ENCODE data around the gene KCNA2.

The KCNA2 gene

DNA sequence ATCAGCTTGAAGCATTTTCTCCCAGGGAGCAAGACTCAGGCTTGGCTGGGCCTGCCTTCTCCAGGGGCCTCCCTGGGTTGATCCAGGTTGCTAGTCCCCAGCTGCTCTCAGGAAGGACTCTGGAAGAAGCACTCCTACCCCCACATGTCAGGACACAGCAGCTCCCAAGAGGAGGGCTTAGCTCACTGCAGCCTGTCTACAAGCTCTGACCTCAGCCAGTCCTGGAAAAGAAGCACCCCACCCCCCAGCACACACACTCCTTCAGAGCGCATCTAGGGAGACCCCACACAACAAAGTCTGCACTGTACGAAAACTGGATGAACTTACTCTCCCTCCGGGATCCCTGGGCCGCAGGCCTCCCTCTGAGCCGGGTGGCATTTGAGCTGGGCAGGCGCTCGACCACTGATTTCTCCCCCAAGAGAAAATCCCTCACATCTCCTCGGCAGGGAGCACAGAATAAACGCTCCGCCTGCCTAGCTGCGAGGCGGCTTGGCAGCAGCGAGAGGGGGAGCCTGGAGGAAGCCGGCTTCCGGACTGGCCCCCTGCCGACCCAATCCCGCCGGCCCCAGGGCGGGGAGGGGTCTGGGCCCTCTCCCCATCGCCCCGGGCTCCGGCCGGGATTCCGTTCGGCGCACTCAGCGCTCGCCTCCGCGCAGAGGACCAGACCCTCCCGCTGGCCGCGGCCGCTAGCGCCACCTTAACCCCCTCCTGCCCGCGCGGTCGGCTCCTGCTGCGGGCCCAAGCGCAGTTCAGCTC, at the start of gene KCNA2:
KCNA2 (minus strand) TSS at position 458 of the 756 bp plus-strand sequence. CDS start 1,576 bp downstream, outside the sequence.
- no peak for DNase-seq

DNA sequence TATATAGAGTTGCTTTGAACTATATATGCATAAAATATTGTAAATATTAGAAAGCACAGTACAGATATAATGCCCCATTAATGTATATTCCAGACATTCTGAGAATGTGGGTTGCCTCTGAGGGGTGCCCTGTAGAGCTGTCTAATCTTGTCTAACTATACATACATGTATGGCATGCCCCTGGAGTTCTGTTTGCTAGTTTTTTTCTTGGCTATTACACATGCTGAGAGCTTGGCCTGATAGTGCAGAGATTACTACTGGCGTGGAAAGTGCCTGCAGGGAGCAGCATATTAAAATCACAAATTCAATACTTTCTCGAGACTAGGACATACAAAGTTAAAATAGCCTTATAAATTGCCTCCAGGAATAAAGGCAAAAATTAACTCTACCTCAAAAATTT, 44.5 kb upstream of the KCNA2 start:
- no peak for DNase-seq

DNA sequence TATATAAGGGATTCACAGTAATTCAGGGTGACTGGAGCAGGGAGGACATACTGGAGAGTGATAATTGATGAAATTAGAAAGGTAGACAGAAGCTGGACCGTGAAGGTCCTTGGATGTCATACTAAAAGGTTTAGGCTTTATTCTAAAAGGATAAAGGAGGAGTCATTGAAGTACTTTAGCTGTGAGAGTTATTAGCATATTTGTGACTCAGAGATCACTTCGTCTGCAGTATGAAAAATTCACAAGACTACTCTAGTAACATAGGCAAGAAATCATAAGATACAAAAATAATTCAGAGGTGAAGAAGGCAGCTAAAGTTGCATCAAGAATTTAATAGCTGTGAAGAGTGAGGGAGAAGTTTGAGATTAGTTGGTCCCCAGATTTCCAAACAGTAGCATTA, 42.3 kb upstream of the KCNA2 start:
- DNase-seq, result no peak

DNA sequence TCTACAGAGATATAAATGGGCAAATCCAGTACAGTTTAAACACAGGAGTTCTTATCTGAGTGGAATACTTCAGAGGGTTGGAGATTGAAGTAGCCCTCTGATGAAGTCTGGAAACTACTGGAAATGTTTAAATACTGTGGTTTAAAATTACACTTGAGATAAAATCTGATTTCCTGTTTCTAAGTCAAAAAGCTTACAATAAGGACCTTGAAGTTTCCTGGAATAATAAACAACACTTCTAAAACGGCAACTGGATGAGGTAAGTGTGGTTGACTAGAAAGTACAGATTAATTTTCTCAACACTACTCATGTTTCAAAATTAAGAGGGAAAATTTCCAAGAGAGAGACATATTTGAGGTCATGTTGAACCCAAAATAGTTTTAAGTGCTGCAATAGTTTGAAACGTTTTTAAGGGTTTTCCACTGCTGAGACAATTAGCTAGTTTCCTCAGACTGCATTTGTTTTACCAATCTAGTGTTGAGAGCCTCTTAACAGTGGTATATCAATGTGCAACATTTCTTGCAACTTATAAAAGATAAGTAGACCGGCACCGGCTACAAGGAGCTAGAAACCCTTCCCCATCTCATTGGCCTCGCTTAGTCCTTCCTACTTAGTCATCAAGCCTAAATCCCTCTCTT, 41.2 kb upstream of the KCNA2 start:
- no peak for DNase-seq

DNA sequence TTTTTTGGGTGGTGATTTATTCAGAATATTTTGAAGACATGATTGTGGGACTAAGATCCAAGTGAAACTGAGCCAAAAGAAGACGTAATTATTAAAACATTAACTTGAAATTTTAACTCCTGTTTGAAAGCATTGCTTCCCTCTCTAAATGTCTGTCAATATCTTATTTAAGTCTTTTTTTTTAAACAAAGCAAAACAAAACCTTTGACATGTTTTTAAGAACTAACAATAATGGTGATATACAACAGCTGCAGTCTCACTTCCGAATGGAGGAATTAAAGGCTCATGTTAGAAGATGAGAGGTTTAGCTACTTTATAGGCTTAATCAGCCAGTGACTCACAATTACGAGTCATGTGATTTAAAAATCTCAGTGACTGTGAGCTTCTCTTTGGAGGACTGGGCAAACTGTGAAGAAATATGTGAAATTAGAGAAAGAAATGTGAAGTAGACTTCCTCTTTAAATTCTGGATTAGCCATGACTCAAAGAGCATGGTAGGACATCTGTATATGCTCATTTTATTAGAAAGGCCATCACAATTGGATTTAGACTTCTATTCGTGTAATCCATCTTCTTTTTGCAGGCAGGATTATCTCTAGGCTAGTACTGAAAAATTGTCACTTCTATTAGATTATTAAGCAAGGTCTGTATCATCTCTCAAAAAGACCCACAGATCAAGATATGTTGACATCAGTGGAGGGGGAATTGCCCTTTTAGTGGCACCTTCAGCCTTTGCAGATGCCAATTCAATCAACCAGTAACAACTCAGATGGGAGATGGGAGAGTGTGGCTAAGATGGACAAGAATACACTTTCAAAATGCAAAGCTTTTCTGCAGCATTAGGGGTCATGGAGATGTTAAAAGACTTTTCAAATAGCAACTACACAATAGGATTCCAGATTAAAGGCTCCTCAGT, 39.9 kb upstream of the KCNA2 start:
- DNase-seq, result no peak

DNA sequence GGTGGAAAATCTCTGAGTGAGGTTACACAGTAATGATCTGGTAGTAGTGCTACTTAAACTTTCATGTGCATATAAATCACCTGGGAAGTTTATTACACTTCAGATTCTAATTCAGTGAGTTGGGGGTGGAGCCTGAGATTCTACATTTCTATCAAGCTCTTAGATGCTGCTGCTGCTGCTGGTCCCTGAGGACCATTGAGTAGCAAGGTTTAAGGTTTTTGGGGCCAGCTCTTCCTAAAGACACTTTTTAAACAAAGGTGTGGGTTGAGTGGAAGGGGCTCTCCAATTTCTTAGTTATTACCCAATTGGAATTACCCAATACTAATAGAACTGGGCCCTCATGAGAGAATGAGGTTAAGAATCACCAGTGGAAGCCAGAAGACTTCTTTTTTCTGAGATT, 39.1 kb upstream of the KCNA2 start:
- DNase-seq, result no peak

DNA sequence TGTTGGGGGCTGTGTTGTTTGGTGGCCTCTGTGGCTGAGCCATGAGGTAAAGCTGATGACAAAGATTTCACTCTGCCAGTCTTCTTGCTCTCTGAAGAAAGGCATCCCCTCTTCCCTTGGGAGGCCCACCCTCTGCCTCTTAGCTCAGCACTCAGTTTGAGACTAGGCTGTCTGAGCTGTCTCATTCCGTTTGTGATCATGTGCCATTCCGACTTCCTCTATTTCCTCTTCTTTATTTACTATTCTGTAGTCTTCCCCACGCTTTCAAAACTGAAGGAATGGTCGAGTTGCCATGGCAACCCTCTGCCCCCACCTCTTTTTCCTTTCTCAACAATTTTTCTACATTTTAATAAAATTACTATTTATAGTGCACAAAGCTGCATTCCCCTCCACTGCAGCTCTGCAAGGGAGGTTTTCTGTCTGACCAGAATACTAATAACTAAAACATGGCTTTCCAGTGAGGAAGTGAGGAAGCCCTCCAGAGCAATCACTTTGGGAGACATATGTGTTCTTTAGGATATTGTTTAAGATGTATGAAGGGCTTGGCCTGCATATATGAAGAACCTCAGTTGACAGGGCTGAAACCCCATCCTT, 37.8 kb upstream of the KCNA2 start:
- DNase-seq, result no peak

DNA sequence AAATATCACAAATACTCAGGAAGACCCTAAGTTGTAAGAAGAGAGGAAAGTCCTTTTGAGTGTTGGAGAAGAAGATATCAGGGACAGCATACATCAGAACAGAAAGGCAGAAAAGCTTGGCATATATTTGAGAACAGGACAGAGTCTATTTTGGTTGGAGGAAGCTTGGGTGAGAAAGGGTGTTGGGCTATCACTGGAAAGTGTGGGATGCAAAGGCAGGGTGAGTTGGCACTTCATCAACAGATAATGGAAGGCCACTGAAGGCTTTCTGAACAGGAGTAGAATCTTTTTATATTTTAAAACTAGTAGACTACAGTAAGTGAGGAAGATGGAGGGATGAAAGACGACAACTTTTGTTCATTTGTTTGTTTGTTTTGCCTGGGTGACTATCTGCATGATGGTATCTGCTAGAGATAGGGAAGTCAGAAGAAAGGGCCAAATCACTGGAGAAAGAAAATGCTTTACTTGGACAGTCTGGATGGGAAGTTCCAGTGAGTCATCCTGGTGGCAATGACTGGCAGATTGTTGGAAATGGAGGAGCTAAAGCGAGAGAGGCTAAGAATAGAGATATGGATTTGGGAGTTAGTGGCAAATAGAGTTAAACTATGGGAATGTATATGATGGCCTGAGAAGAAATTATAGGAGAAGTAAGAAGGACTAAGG, 33.7 kb upstream of the KCNA2 start:
- no peak for DNase-seq

DNA sequence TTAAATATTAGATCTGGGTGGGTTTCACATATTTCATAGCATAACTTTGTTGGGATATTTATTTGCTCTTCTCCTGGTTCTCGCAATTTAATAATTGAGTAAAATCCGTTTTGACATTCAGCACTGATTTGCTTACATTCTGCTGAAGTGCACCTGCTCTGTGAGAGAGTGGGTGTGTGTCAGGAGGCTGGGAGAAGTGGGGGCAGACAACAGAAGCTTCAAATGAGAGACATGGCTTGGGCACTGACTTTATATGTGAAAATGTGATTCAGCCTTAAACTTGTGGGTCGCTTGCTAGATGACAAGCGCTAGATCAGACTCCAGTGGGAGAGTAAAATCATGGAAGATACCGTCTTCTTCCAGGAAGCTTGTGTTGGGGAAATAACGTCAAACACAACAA, 32.4 kb upstream of the KCNA2 start:
- DNase-seq, result no peak

DNA sequence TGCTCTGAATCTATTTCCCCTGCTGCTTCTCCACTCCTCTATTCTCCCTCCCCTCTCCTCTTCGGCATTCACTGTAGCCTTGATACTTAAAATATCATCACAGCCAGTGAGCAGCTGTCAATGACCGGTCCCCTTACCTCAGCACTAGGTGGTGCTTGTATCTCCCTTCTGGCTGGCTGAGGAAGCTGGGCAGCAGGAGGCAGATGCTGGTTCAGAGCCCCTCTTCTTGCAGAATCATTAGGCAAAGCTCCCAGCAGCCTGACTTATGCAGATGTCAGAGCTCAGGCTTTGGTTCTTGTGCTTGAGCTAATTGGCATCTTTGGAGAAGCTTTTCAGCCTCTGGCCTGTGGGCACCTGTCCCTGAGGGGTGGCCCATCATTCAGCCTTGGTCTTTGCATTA, 31.9 kb upstream of the KCNA2 start:
- DNase-seq, result no peak

DNA sequence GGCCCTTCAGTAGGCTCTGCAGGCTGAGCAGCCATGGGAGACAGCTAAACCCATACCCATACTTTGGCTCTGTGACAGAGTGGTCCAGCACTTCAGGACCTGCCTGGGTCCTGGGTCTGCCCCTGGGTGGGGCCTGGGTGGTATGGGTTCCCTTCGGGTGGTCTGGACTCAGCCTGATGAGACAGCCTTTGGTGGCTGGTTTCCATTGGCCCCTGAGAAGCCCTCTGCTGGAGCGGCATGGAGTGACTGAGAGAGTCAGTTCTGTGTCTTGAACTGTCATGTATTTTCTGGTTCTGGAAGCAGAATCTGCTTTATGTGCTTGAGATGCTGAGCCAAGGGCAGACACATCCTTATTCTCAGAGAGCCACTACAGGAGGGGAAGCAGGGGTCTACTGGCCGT, 31.3 kb upstream of the KCNA2 start:
- DNase-seq, result no peak

DNA sequence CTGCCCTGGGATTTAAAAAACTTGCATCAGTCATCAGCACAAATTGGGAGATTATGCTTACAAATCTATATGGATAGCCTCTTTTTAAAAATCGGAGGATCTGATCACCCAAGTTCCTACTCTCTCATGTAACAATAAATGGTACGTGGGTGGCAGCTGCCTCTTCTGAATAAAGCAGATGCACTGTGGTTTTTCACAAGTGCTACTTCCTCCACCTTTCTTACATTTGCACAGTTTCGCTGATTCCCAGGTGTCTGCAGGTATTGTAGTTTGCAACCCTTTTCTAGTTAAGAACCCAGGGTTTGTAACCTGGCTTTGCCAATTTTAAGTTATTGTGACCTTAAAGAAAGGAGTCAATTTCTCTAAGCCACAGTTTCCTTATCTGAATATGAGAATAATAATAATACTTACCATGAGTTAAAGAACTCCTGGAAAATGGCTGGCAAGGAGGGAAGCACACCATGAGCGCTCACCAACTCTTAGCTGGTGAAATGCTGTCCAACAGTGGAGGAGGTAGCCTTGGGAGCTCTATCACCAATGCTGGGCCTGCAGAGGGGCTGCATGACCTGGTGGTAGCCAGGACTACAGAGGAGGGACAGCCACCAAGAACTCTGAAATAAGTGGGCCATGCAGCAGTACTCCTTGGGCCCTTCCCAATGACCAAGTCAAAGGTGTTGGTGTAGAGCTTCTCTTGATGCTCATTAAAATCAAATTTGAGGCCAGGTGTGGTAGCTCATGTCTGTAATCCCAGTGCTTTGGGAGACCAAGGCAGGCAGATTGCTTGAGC, 30.2 kb upstream of the KCNA2 start:
- DNase-seq, result no peak

DNA sequence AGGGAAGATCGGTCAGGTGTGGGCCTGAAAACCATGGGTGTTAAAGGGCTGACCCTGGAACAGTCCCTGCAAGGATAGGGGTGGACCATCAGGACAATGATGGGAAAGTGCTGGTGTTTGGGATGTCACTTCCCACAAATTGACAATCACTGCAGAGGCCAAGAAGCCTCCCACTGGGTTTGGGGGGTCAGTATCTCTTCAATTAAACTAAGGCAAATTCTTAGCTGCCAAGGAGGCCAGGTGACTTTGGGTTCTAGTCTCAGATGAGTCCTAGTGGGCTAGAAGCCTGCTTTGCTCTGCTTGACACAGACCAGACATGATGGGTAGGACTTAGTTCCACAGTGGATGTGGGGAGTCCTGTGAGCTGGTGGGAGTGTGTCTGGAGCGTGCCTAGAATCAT, 29.3 kb upstream of the KCNA2 start:
- no peak for DNase-seq

DNA sequence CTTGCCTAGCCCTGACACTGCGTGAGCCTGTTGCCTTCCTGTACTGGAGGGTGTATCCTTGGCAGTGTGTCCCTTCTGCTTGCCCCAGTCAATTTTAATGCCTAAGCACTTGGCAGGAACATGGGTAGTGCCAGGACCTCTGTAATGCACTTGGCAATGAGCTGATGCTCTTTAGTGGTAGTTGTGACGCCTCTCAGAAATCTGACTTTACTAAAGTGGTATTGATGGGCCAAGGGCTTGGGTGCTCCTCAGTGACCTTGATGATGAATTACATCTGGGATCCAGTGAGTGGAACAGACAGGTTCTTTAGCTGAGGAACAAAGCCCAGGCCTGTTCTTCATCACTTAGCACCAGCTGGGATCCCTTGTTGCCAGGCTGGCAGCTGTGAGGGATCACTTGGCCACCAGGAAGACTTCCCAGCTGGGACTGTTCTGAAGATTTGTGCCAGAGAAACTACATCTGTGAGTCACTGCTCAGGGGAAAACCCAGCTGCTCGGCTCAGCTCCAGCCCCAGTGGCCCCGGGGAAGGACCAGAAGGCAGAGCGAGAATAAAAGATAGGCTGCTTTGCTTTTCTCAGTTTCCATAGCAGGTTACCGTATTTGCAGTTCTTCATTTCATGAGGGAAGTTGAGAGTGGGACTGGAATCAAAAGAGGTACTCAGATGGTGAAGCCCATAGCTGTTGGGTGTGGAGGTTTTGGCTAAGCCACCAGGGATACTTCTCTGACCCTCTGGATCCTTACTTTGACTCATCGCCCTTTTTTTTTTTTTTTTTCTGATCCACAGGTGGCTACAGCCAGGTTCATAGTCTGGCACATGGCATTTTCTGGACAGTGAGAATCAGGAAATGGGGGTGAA, 28.5 kb upstream of the KCNA2 start:
- DNase-seq, result no peak

DNA sequence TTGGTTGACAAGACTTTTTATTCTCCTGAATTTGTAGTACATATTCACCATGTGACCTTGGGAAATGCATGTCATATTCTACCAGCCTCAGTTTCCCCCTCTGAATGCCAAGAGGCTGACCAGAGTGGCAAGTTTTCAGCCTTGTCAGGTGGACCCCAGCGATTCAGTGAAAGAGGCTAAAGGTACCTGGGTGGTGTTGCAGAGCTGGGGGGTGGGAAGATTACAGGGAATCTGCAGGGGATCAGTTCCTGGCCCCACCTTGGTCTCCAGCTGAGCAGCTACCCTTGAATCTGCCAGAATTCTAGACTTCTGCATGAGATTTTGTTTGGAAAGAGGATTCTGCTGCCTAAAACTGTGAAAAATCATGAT, 27.9 kb upstream of the KCNA2 start:
- DNase-seq, result no peak

DNA sequence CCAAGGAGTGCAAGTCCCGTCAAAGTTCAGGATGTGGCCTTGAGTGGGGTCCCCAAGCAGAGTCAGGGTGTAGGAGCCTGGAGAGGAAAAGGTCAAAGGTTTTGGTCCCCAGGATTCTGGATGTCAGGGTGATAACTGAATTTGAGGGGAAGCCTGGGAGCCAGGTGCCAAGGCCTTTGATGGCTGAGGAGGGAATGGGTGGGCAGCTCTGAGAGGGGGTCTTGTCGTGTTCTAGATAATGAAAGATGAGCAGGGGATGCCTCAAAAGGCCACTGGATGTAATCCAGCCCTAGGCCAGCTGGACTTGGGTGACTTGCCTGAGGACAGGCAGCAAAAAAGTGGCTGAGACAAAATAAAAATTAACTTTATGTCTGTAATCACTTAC, 27.5 kb upstream of the KCNA2 start:
- no peak for DNase-seq

DNA sequence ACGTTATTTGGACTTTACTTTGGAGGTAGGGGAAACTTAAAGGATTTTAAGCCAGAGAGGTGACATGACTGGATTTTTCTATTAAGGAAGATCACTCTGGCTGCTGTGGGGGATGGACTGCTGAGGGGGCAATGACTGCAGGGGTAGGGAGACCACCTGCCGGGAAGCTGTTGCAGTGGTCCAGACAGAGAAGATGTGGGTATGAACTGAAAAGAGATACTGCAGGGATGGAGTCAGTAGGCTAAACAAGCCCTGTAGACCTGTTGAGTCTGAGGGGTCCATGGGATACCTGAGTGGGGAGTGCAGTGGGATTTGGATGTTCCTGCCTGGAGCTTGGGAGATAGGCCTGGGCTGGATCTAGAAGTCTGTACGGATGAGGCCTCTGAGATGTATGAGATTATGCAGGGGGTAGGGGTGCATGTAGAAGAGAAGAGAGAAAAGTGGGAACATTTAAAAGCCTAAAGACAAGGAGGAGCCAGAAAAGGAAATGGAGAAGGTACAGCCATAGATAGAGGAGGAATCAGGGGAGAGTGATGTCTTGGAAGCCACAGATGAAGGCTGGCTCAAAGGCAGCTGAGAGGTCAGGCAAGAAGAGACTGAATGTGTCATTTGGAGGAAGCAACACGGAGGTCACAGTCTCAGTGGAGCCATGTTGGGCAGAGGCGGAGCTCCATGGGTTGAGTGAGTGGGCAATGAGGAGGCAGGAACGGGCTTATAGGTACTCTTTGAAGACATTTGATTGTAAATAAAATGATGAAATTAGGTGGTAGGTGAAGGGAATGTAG, 25.9 kb upstream of the KCNA2 start:
- DNase-seq, result no peak

DNA sequence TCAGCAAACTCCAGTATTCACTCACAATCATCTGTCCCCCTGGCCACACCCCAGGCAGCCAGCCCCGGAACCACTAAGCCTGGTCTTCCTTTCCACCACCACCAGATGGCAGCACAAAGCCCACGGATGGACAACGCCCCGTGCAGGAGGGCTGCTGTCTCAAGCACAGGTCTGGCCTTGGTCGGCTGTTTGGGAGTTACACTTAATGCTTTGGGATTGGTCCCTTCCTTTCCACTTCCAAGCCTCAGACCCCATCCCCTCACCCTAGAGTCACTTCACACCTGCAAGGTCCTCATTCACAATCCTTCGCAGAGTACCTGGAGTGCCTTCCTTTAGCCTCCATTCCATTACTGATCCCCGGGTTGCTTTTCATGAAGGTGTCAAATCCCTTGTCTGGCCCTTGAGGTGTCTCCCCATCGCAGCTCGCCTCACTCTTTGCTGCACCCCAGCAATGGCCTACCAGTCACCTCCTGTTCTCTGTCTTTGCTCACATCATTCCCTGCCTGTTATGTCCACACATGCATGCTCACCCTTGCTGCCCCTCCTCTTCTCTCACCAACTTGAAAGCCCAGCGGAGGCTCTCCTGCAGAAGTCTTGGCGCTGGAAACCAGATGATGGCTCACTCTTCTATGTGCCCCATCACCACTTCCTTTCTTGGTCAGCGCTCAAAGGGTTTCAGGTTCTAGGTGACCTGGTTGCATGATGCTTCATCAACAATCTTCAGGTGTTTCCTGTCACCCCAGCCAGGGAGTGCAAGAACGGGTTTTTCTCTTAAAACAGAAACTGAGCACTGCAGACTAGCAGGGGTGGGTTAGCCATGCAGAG, 24.9 kb upstream of the KCNA2 start:
- DNase-seq, result peak; percentile 49 to 64
